Muscle of leg (tissue), 16 donors: ENCODE results near the gene FAM236C. TPM values are rescaled to one million over a fixed set of nuclear protein-coding genes. Genes with fewer than 3 reads are reported as not detected.
"Not testable (repeated sequence)": the region's sequence is repeated elsewhere in the genome, so short reads cannot be mapped to it uniquely, and the experiment has no call there.

ENCODE experiments used
- DNase-seq: peaks from one replicate; pipeline ENCODE4 v3.0.0; 2013
- H3K27ac ChIP-seq: one replicate; pipeline ENCODE4 v1.5.1; 2013; ENCODE audit warnings: mild to moderate bottlenecking, low read length, control low read depth
- H3K27me3 ChIP-seq: one replicate; pipeline ENCODE4 v1.6.1; 2013; ENCODE audit warnings: low read length; ENCODE audit not compliant: control insufficient read depth, insufficient read depth
- H3K36me3 ChIP-seq: one replicate; pipeline ENCODE4 v1.6.1; 2013; ENCODE audit warnings: low read length; ENCODE audit not compliant: control insufficient read depth, insufficient read depth
- H3K4me1 ChIP-seq: one replicate; pipeline ENCODE4 v1.6.1; 2013; ENCODE audit warnings: low read length; ENCODE audit not compliant: control insufficient read depth, insufficient read depth
- H3K4me3 ChIP-seq: one replicate; pipeline ENCODE4 v1.5.1; 2013; ENCODE audit warnings: low read length, control low read depth
- H3K9me3 ChIP-seq: replicated peaks from 2 replicates; pipeline ENCODE4 v1.6.1; 2013; ENCODE audit warnings: low read depth, low read length; ENCODE audit not compliant: control insufficient read depth
- WGBS: methylation state at CpG from one replicate; pipeline ENCODE4 v1.1.5; 2013; ENCODE audit warnings: missing lambda C conversion rate; ENCODE audit not compliant: insufficient coverage; 5-methylcytosine and 5-hydroxymethylcytosine counted together
- long read RNA-seq, 11 donors: transcript quantifications; one replicate each; lab custom pipeline, GENCODE V29; 2026
- polyA plus RNA-seq, 8 donors: library from polyadenylated mRNA; unstranded; fragments of 120-200 nt; gene quantifications; one replicate each; pipeline versions ENCODE4 v1.2.1 to v1.2.3, GENCODE V29; 2013; ENCODE audit warnings: inconsistent platforms in 1 of 8, low replicate concordance in 1 of 8; ENCODE audit not compliant: insufficient read length in 8 of 8, insufficient read depth in 1 of 8
- total RNA-seq: library from RNA; stranded (reverse); fragments of 120-200 nt; gene quantifications from one replicate; pipeline ENCODE4 v1.2.4, GENCODE V29; 2013

The FAM236C gene
- total RNA-seq = not detected
- not detected for polyA plus RNA-seq
- long read RNA-seq, donor 1 = 0 reads
- long read RNA-seq, donor 2 = 0 reads
- long read RNA-seq, donor 3 = 0 reads
- long read RNA-seq, donor 4 = 0 reads
- long read RNA-seq, donor 5 = 0 reads
- long read RNA-seq, donor 6 = 0 reads
- long read RNA-seq, donor 7 = 0 reads
- long read RNA-seq, donor 8 = 0 reads
- long read RNA-seq, donor 9 = 0 reads
- long read RNA-seq, donor 10 = 0 reads
- long read RNA-seq, donor 11 = 0 reads

- H3K9me3 ChIP-seq, DNase-seq, H3K27ac ChIP-seq, H3K36me3 ChIP-seq, H3K4me3 ChIP-seq, H3K27me3 ChIP-seq, H3K4me1 ChIP-seq: not testable (repeated sequence)
- WGBS = no CpG with 5 or more reads among the region's 13 CpGs
Measured at GRCh38 chrX:72912315-72912714, at the start of gene FAM236C. Gene FAM236C, plus strand, starts transcription at chrX:72912615. Its CDS starts 100 bp downstream, at chrX:72912715.

- not testable (repeated sequence) for H3K9me3 ChIP-seq, DNase-seq, H3K27me3 ChIP-seq, H3K4me3 ChIP-seq, H3K36me3 ChIP-seq, H3K27ac ChIP-seq, H3K4me1 ChIP-seq
- WGBS = no CpG with 5 or more reads among the region's 2 CpGs
Measured at GRCh38 chrX:72882898-72883297, 29.5 kb upstream of the FAM236C start.

GRCh38 chrX:72889740-72890139, 22.7 kb upstream of the FAM236C start:
- not testable (repeated sequence) for H3K27ac ChIP-seq
- no CpG with 5 or more reads among the region's 14 CpGs for WGBS

GRCh38 chrX:72916096-72916495, 3.7 kb downstream of the FAM236C start:
- H3K27ac ChIP-seq, H3K4me3 ChIP-seq, DNase-seq, H3K27me3 ChIP-seq, H3K36me3 ChIP-seq, H3K4me1 ChIP-seq, H3K9me3 ChIP-seq: not testable (repeated sequence)
- WGBS = no CpG with 5 or more reads among the region's 5 CpGs

More at GRCh38 chrX:72889740-72890139, 22.7 kb upstream of the FAM236C start:
- H3K9me3 ChIP-seq, DNase-seq, H3K36me3 ChIP-seq, H3K27me3 ChIP-seq, H3K4me3 ChIP-seq, H3K4me1 ChIP-seq: not testable (repeated sequence)

GRCh38 chrX:72932283-72932682, 19.9 kb downstream of the FAM236C start:
- not testable (repeated sequence) for H3K36me3 ChIP-seq, DNase-seq, H3K9me3 ChIP-seq, H3K4me1 ChIP-seq, H3K4me3 ChIP-seq, H3K27ac ChIP-seq, H3K27me3 ChIP-seq
- WGBS = no CpG with 5 or more reads among the region's 1 CpG

GRCh38 chrX:72936455-72936854, 24.0 kb downstream of the FAM236C start:
- not testable (repeated sequence) for H3K27ac ChIP-seq, H3K4me3 ChIP-seq, H3K36me3 ChIP-seq, H3K9me3 ChIP-seq, DNase-seq, H3K27me3 ChIP-seq, H3K4me1 ChIP-seq
- no CpG with 5 or more reads among the region's 7 CpGs for WGBS

GRCh38 chrX:72936882-72937455, 24.6 kb downstream of the FAM236C start:
- H3K27ac ChIP-seq, H3K27me3 ChIP-seq, H3K36me3 ChIP-seq, H3K9me3 ChIP-seq, H3K4me1 ChIP-seq, H3K4me3 ChIP-seq, DNase-seq: not testable (repeated sequence)
- no CpG with 5 or more reads among the region's 8 CpGs for WGBS

- not testable (repeated sequence) for H3K36me3 ChIP-seq, H3K27ac ChIP-seq, H3K9me3 ChIP-seq, H3K27me3 ChIP-seq, H3K4me1 ChIP-seq, DNase-seq, H3K4me3 ChIP-seq
- no CpG with 5 or more reads among the region's 15 CpGs for WGBS
Measured at GRCh38 chrX:72937906-72938305, 25.5 kb downstream of the FAM236C start, which contains the start of gene FAM236A. Gene FAM236A, plus strand, starts transcription at chrX:72938206. Its CDS starts 57 bp downstream, at chrX:72938263.

GRCh38 chrX:72942272-72942671, 29.9 kb downstream of the FAM236C start:
- not testable (repeated sequence) for DNase-seq, H3K27me3 ChIP-seq, H3K4me1 ChIP-seq, H3K36me3 ChIP-seq, H3K9me3 ChIP-seq, H3K27ac ChIP-seq, H3K4me3 ChIP-seq
- no CpG with 5 or more reads among the region's 6 CpGs for WGBS

GRCh38 chrX:72943035-72943818, 30.8 kb downstream of the FAM236C start:
- not testable (repeated sequence) for H3K9me3 ChIP-seq, H3K4me3 ChIP-seq, H3K36me3 ChIP-seq, H3K27me3 ChIP-seq, DNase-seq, H3K4me1 ChIP-seq, H3K27ac ChIP-seq
- WGBS = no CpG with 5 or more reads among the region's 44 CpGs
